Ovary (tissue), 9 donors: ENCODE data around the gene LRRTM1. TPM values are rescaled to one million over a fixed set of nuclear protein-coding genes. Genes with fewer than 3 reads are reported as not detected.

Source experiments
- DNase-seq, 5 donors: peaks; one replicate each; pipeline ENCODE4 v3.0.0-alpha.2; 2019 to 2020
- H3K27ac ChIP-seq, 2 donors: fragments of 200-600 bp; one replicate each; pipeline versions ENCODE4 v1.5.1 to v1.8.0; 2019 to 2022
- H3K27me3 ChIP-seq: fragments of 200-600 bp; one replicate; pipeline ENCODE4 v1.8.0; 2022
- H3K36me3 ChIP-seq: fragments of 200-600 bp; sonication (generic); one replicate; pipeline ENCODE4 v1.5.1; 2019
- H3K4me1 ChIP-seq: one replicate; pipeline ENCODE4 v1.8.1; 2013; ENCODE audit warnings: mild to moderate bottlenecking, moderate library complexity; ENCODE audit not compliant: insufficient read depth
- H3K4me3 ChIP-seq: fragments of 200-600 bp; sonication (generic); one replicate; pipeline ENCODE4 v1.5.1; 2017
- H3K9me3 ChIP-seq, 2 donors: fragments of 200-600 bp in 1 of 2; sonication (generic) in 1 of 2; one replicate each; pipeline versions ENCODE4 v1.5.1 to v1.8.1; 2013 to 2019; ENCODE audit warnings: mild to moderate bottlenecking in 1 of 2, moderate library complexity in 1 of 2
- EP300 ChIP-seq: sonication (generic); formaldehyde crosslinking; IDR thresholded peaks from one replicate; pipeline ENCODE4 v1.6.1; 2017; ENCODE audit warnings: antibody characterized with exemption
- POLR2A ChIP-seq: fragments of 450-650 bp; IDR thresholded peaks from one replicate; pipeline ENCODE4 v1.6.1; 2017; ENCODE audit warnings: antibody characterized with exemption, mild to moderate bottlenecking, moderate library complexity
- WGBS, 3 donors: extraction: QIAGEN DNeasy Blood & Tissue Kit in 1 of 3; methylation state at CpG; one replicate each; pipeline versions ENCODE4 v1.1.5 to v1.1.7; 2013 to 2017; 5-methylcytosine and 5-hydroxymethylcytosine counted together
- intact Hi-C, 4 donors: fragments of 100-400 bp; cut with DNase I; formaldehyde crosslinking; loops; one replicate each; pipeline versions ENCODE4 v1.11.0 to v1.15.1; 2022 to 2023
- polyA plus RNA-seq, 2 donors: library from polyadenylated mRNA; stranded (reverse); fragments of 200-250 nt in 1 of 2; fragments of 350-450 nt in 1 of 2; fragmentation: Illumina TruSeq in 1 of 2; extraction: RNeasy Lipid Tissue Mini Kit (QIAGEN cat#74804) in 1 of 2; gene quantifications; one replicate each; pipeline ENCODE4 v1.2.3, GENCODE V29; 2013 to 2014
- total RNA-seq, 7 donors: library from RNA; depleted of rRNA in 2 of 7; stranded (reverse); fragments of >200 nt in 2 of 7; fragmentation: NEBNext Ultra II Directional in 3 of 7; extraction: Animal tissue kit (Norgen Biotek cat#: 25700) in 3 of 7; gene quantifications; one replicate each; pipeline versions ENCODE4 v1.1.0 to v1.2.4, GENCODE V29; 2016 to 2023
- TF ChIP-seq, protein P1 (sequence below), 3 donors: fragments of 450-650 bp in 2 of 3; fragments of 200-600 bp in 1 of 3; IDR thresholded peaks; one replicate each; pipeline versions ENCODE4 v1.5.1 to v1.8.0; 2016 to 2022; ENCODE audit warnings: antibody characterized with exemption in 3 of 3, mild to moderate bottlenecking in 1 of 3
- donor health status: DM: no; HTN: no; CAD: no; lungs with moderate emphysema.
- donor health status: DM: no; HTN: no; CAD: no.
- donor health status: Bipolar disorder and iron deficiency.
- donor health status: DM: yes; HTN: yes; CAD: no.
- donor health status: DM: no; HTN: no; CAD: no.
- donor health status: DM: yes; HTN: yes; CAD: no.

The LRRTM1 gene
- total and polyA plus RNA-seq, 9 donors = 0.25 to 0.66 (median 0.46) TPM; not detected in 2

DNA sequence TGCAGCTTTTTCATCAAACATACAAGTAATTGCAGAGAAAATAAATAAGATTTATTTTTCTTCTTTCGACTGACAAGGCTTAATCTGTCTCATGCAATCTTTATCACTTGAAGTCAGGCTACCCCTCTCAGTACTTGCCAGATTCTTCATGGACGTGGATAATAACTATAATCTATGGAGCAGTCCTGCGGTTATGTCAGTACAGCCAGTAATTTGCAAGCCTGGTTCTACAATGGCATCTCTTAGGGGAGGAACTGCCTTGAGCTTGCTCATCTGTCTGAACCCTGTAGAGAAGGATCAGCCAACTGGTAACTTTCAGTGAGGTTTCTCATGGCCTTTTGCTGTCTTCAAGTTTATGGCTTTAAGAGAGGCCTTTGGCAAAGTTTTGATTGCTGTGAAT lies 35.5 kb upstream of the LRRTM1 start:
- intact Hi-C loops = no loop called here
- TF ChIP-seq, protein P1, sequence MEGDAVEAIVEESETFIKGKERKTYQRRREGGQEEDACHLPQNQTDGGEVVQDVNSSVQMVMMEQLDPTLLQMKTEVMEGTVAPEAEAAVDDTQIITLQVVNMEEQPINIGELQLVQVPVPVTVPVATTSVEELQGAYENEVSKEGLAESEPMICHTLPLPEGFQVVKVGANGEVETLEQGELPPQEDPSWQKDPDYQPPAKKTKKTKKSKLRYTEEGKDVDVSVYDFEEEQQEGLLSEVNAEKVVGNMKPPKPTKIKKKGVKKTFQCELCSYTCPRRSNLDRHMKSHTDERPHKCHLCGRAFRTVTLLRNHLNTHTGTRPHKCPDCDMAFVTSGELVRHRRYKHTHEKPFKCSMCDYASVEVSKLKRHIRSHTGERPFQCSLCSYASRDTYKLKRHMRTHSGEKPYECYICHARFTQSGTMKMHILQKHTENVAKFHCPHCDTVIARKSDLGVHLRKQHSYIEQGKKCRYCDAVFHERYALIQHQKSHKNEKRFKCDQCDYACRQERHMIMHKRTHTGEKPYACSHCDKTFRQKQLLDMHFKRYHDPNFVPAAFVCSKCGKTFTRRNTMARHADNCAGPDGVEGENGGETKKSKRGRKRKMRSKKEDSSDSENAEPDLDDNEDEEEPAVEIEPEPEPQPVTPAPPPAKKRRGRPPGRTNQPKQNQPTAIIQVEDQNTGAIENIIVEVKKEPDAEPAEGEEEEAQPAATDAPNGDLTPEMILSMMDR (IDR thresholded peaks at IDR 0.05) = no peak
- TF ChIP-seq POLR2A (no peak), EP300 (no peak)
- H3K27ac ChIP-seq = no peak overlapping the region
- H3K4me1 ChIP-seq = no peaks in the 10 kb centered on the region
- 36 to 48% (median 47%) methylated on average over 3 of the region's 3 CpGs for WGBS, 3 donors
- H3K36me3 ChIP-seq = no peaks in the 10 kb centered on the region
- DNase-seq = no peak
- H3K4me3 ChIP-seq = no peak overlapping the region
- no peaks in the 10 kb centered on the region for H3K9me3 ChIP-seq
- no peaks in the 10 kb centered on the region for H3K27me3 ChIP-seq

- Histone ChIP-seq H3K4me3 (no peak overlapping the region), H3K27me3 (no peaks in the 10 kb centered on the region), H3K36me3 (no peaks in the 10 kb centered on the region), H3K4me1 (no peaks in the 10 kb centered on the region), H3K27ac (no peak overlapping the region), H3K9me3 (no peaks in the 10 kb centered on the region)
- intact Hi-C loops = no loop called here
- TF ChIP-seq EP300 (no peak), POLR2A (no peak)
- TF ChIP-seq, protein P1 (IDR thresholded peaks at IDR 0.05) = no peak
- no peak for DNase-seq
- WGBS, 3 donors = 71 to 79% (median 78%) methylated on average over 2 of the region's 2 CpGs
Measured at GRCh38 chr2:80338794-80339193, 34.2 kb upstream of the LRRTM1 start.

DNA sequence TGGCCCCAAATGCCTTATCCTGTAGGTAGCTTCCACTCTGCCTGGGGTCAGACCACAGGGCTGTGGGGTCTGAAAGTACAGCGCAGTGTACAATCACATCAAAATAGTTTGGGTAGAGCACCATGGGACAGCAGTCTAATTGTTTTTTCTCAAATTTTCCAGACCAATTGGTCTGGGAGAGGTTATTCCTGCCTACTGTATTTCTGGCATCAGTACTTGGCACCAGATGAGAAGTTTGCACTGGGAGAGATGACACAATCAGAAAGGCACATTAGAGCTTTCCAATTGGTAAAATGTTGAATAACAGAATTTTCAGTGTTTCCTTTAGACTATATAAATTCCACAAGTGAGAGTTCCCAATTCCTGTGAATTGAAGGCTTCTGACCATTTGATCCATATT lies 30.9 kb upstream of the LRRTM1 start:
- Histone ChIP-seq H3K27ac (no peak overlapping the region), H3K27me3 (no peaks in the 10 kb centered on the region), H3K36me3 (no peaks in the 10 kb centered on the region), H3K4me1 (no peaks in the 10 kb centered on the region), H3K4me3 (no peak overlapping the region), H3K9me3 (no peaks in the 10 kb centered on the region)
- 91 to 97% (median 96%) methylated on average over 1 of the region's 1 CpG for WGBS, 3 donors
- intact Hi-C loops = no loop called here
- DNase-seq = no peak
- TF ChIP-seq POLR2A (no peak), EP300 (no peak)
- TF ChIP-seq, protein P1 (IDR thresholded peaks at IDR 0.05) = no peak

- Histone ChIP-seq H3K9me3 (no peaks in the 10 kb centered on the region), H3K4me1 (no peaks in the 10 kb centered on the region), H3K27me3 (no peaks in the 10 kb centered on the region), H3K27ac (no peak overlapping the region), H3K36me3 (no peaks in the 10 kb centered on the region), H3K4me3 (no peak overlapping the region)
- DNase-seq = no peak
- WGBS, 3 donors = 80 to 93% (median 91%) methylated on average over 5 of the region's 5 CpGs
- intact Hi-C loops = no loop called here
- TF ChIP-seq POLR2A = no peak
Measured at GRCh38 chr2:80333886-80334285, 29.3 kb upstream of the LRRTM1 start.

DNA sequence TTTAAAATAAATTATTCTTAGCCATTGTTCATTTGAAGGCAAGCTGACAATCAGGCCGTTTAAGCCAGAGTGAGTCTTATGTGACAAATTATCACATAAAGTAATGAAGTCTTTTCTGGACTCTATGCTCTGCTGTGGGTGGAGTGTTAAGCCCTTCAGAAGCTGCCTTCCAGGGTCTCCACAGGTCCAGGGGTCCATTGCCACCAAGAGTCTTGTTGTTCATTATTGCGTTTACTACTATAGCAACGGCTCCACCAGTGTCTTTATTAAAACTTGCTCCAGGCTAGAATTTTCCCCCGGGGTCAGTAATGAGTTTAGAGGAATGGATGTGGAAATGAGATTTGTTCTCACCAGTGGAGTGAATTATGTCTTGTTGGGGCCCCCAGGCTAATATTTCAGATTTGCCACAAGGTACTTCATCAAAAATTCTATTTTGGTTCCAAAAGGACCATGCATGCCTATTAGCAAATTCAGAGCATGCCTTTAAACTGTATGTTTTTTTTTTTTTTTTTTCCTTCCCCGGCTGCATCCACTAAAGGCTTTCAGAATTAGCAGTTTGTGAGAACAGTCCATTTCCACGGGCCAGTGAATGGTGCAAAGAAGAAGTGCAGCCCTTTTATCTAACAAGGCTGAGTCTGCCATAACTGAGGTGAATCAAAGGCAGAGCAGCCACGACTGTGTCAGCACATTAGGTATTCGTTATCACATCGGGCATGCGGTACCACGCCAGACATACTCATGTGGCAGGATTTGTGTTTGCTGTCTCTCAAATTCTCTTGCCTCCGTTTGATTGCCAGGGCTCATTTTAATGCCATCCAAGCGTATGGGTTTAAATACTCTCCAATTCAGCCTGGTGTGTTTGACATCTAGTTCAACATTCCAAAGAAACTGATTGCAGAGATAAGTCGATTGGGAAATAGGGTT lies 26.2 kb upstream of the LRRTM1 start:
- TF ChIP-seq EP300 (no peak), POLR2A (no peak)
- TF ChIP-seq, protein P1 (IDR thresholded peaks at IDR 0.05) = no peak
- Histone ChIP-seq H3K4me1 (no peaks in the 10 kb centered on the region), H3K27me3 (no peaks in the 10 kb centered on the region), H3K36me3 (no peaks in the 10 kb centered on the region), H3K27ac (no peak overlapping the region), H3K9me3 (no peaks in the 10 kb centered on the region), H3K4me3 (no peak overlapping the region)
- 82 to 88% (median 85%) methylated on average over 14 of the region's 14 CpGs for WGBS, 3 donors
- intact Hi-C loops = no loop called here
- DNase-seq = no peak
